Measurements from ENCODE around the gene SLC27A5. TPM values are rescaled to one million over a fixed set of nuclear protein-coding genes. Genes with fewer than 3 reads are reported as not detected.
"Not testable (repeated sequence)": the region's sequence is repeated elsewhere in the genome, so short reads cannot be mapped to it uniquely, and the experiment has no call there.

Gene SLC27A5
- total RNA-seq, 1 donor from 2014 or later: 4.4 TPM

GRCh38 chr19:58497634-58498170 lies 14.1 kb downstream of the SLC27A5 start:
- DNase-seq: no peak

GRCh38 chr19:58492265-58492664 lies 19.5 kb downstream of the SLC27A5 start:
- DNase-seq: no peak

- DNase-seq: no peak
Measured at GRCh38 chr19:58491393-58491792, 20.4 kb downstream of the SLC27A5 start.

DNA sequence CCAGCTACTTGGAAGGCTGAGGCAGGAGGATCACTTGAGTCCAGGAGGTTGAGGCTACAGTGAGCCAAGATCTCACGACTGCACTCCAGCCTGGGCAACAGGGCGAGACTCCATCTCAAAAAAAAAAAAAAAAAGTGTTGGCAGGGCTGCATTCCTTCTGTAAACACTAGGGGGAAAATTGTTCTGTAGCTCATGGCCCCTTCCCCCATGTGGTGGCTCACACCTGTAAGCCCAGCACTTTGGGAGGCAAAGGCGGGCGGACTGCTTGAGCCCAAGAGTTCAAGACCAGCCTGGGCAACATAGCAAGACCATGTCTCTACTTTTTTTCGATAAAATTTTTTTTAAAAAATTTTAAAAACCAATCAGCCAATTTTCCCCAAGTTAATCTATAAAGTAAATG lies 27.4 kb downstream of the SLC27A5 start:
- DNase-seq: not testable (repeated sequence)

DNA sequence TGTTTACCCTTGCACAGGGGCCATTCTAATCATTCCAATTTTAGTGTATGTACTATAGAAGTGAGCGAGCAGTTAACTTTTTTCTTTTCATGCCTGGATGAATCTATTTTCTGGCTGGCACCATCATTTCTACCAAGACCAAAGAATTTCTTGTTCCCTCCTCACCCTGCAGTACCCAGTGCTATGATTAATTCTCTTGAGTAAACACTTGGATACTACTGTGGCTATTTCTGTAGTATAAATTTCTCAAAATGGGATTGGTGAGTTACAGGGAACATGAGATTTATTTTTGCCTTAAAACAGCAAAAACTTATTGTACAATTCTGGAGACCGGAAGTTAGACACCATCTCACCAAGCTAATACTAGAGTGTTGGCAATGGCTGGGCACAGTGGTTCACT lies 28.0 kb downstream of the SLC27A5 start:
- DNase-seq: no peak

DNA sequence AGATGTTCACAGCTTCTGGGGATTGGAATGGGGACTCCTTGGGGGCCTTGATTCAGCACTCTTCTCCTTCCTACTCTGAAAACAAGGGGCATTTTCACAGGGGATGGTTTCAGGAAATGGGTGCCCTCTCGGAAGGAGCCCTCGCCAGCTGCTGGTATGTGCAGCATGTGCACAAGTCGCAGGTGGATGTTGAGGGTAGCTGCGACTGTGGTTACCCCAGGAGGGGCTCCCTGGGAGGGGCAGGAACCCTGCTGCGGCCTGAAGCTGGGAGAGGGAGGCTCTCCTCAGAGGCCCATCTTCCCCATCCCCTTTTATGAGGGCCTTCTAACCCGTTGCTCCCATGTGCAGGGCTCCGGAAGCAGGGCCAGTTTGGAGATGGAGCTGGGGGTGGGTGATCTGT lies 29.4 kb downstream of the SLC27A5 start:
- DNase-seq: no peak

- DNase-seq: no peak
Measured at GRCh38 chr19:58480831-58481230, 31.0 kb downstream of the SLC27A5 start.

- no peak for DNase-seq
Measured at GRCh38 chr19:58480481-58480830, 31.3 kb downstream of the SLC27A5 start.

DNA sequence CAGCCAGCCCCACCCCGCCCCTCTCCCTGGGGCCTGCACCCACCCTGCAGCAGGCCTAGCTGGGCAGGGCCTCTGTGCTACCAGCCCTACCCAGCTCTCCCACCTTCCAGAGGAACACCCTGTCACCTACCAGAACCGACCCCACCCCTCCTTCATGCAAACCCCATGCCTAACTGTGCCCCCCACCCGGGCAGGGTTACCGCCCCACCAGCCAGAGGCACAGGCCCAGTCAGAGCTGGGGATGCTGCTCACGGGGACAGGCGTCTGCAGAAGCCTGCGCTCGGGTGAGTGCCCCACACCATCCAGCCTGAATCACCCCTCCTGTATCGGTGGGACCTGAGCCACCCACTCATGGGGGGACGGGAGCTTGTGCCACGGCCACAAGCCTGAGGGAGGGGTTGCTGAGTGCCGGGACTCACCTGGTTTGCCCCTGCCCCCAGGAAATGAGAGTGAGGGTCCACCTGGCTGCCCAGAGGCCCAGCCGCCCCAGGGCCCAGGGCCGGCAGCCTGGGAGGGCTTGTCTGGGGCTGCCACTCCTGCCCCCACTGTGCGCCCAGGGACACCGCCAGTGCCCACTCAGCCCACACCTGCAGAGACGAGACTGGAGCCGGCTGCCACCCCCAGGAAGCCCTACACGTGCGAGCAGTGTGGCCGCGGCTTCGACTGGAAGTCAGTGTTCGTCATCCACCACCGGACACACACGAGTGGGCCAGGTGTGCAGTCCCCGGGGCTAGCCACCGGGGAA lies 31.9 kb downstream of the SLC27A5 start:
- no peak for DNase-seq

- DNase-seq: no peak
Measured at GRCh38 chr19:58479303-58479702, 32.5 kb downstream of the SLC27A5 start.

GRCh38 chr19:58477871-58478270 lies 33.9 kb downstream of the SLC27A5 start:
- DNase-seq: no peak

GRCh38 chr19:58477130-58477529 lies 34.7 kb downstream of the SLC27A5 start:
- DNase-seq: no peak

GRCh38 chr19:58476498-58477015 lies 35.2 kb downstream of the SLC27A5 start:
- DNase-seq: no peak

DNA sequence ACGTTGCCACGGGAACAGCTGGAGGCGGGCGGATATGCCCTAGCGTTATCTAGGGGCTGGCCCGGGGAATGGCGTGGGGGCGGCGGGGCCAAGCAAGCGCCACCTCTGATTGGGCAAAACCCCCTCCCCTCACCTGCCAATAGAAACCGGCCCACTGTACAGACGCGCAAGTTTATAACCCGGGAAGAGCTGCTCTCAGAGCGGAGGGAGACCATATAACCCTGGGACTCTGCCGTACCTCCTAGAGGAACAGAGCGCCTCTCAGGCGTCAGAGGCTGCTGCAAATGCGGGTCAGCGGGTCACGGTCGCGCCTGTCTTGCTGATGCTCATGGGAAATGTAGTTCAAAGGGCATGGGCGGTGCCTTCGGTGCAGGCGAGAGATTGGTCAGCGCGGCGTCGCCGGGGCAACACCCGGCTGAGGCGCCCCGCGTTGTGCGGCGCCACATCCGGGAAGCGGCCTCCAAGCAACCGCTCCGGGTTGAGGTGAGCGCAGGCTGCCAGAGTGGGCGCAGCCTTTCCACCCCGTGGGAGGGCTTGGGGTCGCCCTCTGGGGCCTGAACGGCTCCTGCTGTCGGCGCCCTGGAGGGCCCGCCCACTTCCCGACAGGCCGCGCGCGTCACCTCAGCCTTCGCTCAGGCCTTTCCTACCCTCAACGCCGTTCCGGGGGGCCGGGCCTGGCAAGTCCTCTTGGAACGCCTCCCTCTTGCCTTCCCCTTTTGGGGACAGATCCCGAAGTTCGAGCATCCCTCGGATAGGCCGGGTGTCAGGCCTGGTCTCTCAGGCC lies 35.9 kb downstream of the SLC27A5 start, which contains the start of gene ZNF446:
TSS of gene ZNF446 (plus strand) at position 639 of the 784 bp plus-strand sequence. CDS start 867 bp downstream, outside the sequence.
- DNase-seq: peak; percentile 94

DNA sequence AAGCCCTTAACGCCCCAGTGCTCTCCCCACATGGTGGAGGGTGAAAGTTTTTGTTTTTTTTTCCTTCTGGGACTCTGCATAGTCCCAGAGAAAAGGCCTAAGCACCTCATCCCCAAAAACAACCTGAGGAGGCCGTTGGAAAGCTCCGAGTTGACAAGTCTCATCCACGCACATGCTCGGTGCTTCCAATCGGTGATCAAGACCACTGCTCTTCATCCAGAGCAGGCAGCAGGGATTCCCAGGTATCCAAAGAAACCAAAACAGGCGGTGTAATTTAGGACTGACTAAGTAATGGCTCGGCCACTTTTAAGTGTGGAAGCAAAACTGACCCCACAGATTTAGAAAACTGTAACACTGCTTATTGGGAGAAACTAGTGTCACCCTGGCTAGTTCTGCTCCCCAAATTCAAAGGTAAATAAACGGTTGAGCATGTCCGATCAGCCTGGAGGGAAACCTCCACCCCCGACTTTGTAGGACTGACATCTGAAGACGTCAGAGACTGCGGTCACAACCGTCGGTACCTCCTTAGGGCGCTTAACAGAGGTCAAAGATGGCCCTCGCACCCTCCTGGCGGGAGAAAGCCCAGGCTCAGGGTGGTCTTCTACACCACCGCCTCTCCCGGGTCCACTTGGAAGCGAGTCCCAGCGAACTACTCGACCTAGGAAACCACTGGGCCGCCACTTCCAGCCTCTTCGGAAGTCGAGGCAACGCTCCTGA lies 36.6 kb downstream of the SLC27A5 start:
- no peak for DNase-seq

DNA sequence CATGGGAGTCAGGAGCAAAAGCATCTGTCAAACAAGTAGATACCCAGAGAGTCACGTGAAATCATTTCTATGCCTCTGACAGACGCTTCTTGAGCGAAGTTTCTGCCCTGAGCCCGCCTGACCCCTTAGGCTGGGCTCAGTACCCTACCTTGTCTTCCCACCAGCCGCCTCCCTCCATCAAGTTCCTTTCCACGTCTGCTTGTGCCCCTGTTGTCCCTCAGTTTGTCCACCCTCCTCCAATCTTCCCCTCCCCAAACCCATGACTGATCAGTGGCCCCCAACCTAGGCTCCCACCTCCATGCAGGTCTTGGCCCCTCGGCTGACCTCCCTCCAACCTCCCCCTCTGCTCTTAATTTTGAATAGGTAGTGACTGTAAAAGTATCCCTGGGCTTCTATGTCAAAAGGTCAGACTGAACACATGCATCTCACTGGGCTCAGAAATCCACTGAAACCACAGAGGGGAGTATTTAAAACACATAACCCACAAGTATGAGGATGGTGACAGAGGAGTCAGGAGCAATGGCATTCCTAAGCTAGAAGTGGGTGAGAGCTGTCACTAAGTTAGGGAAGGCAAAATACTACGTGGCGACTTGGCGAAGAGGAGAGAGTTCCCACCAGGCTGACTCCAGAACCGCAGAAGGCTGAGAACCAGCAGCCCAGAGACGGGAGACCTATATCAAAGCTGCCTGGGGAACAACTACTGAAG lies 37.3 kb downstream of the SLC27A5 start:
- DNase-seq: no peak

DNA sequence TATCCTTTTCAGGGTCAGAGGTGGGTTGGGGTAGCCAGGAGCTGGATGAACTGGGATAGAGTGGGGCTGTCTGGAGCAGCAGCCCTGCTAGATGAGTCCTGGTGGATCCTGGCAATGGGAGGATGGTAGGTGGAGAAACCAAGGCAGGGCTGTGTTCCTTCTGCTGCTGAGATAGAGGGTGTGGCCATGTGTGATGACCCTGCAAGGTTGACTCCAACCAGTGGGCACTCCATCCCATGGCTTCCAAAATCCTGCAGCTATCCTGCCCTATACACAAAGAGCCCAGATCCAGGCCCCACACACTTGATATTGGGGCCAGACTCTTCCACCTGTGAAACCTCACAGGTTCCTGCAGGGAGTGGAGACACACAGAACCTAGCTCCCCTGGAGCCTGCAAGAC lies 38.0 kb downstream of the SLC27A5 start:
- DNase-seq: no peak

- DNase-seq: no peak
Measured at GRCh38 chr19:58471736-58472135, 40.1 kb downstream of the SLC27A5 start.

DNA sequence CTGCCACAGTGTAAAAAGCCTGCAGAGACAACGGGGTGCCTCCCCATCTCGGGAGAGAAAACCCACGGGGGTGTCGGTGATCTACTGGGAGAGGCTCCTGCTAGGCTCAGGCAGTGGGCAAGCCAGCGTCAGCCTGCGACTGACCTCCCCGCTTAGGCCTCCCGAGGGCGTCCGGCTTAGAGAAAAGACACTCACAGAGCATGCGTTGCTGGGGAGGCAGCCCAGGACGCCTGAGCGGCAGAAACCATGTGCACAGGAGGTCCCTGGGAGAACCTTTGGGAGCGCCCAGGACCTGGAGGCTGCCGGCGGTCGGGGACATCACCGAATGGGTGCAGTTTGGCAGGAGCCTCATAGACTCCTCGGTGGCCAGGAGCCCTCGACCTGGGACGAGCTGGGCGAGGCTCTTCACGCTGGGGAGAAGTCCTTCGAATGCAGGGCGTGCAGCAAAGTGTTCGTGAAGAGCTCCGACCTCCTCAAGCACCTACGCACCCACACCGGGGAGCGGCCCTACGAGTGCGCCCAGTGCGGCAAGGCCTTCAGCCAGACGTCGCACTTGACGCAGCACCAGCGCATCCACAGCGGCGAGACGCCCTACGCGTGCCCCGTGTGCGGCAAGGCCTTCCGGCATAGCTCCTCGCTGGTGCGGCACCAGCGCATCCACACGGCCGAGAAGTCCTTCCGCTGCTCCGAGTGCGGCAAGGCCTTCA lies 40.8 kb downstream of the SLC27A5 start:
- DNase-seq: not testable (repeated sequence)

GRCh38 chr19:58469241-58470013 lies 42.4 kb downstream of the SLC27A5 start:
- no peak for DNase-seq
